BJ (cell line): Measurements from ENCODE around the gene NUF2. TPM values are rescaled to one million over a fixed set of nuclear protein-coding genes. Genes with fewer than 3 reads are reported as not detected.

Experiments used
- CTCF ChIA-PET: fragments of 350-600 bp; formaldehyde crosslinking; extraction: SDS; loops from one replicate; lab custom pipeline; 2021; ENCODE audit warnings: antibody characterized with exemption, inconsistent platforms; lab: Yijun Ruan, JAX
- POLR2A ChIA-PET: fragments of 300-600 bp; sonication (Branson Sonifier 250); formaldehyde crosslinking; extraction: SDS; loops from one replicate; lab custom pipeline; 2021; ENCODE audit warnings: antibody characterized with exemption; lab: Charles Lee
- DNase-seq: peaks from one replicate; pipeline ENCODE4 v3.0.0-alpha.2; 2011; ENCODE audit warnings: low read depth
- H3K27me3 ChIP-seq: 2 replicates; pipeline ENCODE4 v1.6.0; 2011; ENCODE audit warnings: low read length; ENCODE audit not compliant: control insufficient read depth, insufficient read depth
- H3K36me3 ChIP-seq: 2 replicates; pipeline ENCODE4 v1.5.1; 2011; ENCODE audit warnings: low read length; ENCODE audit not compliant: control insufficient read depth, insufficient read depth
- H3K4me3 ChIP-seq: 2 replicates; pipeline ENCODE4 v1.5.1; 2011; ENCODE audit warnings: low read depth, mild to moderate bottlenecking, control low read depth, low read length
- CTCF ChIP-seq: IDR thresholded peaks from 2 replicates; pipeline ENCODE4 v1.5.1; 2011; ENCODE audit warnings: low read depth, mild to moderate bottlenecking, control low read depth, inconsistent platforms, low read length, moderate library complexity; ENCODE audit not compliant: insufficient read depth
- polyA plus RNA-seq: library from polyadenylated mRNA; depleted of rRNA; stranded (reverse); fragments of >200 nt; gene quantifications from 2 replicates; pipeline ENCODE4 v1.2.3, GENCODE V29; 2011

NUF2 gene
- polyA plus RNA-seq, 1 experiment, result 5.9 TPM

GRCh38 chr1:163335216-163335615, 13.5 kb downstream of the NUF2 start:
- Histone ChIP-seq H3K4me3 (no peak overlapping the region), H3K36me3 (no peaks in the 10 kb centered on the region), H3K27me3 (no peaks in the 10 kb centered on the region)
- ChIA-PET POLR2A (no interaction called here), CTCF (interaction anchor here (1.0 kb wide), 1 partner anchor 9 kb away, joined by 3 read pairs; no protein-coding TSS in a partner anchor)
- no peak for TF ChIP-seq CTCF
- no peak for DNase-seq

GRCh38 chr1:163337631-163338030, 15.9 kb downstream of the NUF2 start:
- TF ChIP-seq CTCF, result no peak
- ChIA-PET CTCF (interaction anchor here (0.8 to 1.0 kb wide), 2 partner anchors 10 to 491 kb away, joined by 3 read pairs; no protein-coding TSS in a partner anchor), POLR2A (no interaction called here)
- no peak for DNase-seq
- no peaks in the 10 kb centered on the region for H3K36me3 ChIP-seq
- no peak overlapping the region for H3K4me3 ChIP-seq
- no peaks in the 10 kb centered on the region for H3K27me3 ChIP-seq

GRCh38 chr1:163346326-163346870, 24.6 kb downstream of the NUF2 start:
- DNase-seq, result no peak
- Histone ChIP-seq H3K4me3 (no peak overlapping the region), H3K27me3 (no peaks in the 10 kb centered on the region), H3K36me3 (no peaks in the 10 kb centered on the region)
- CTCF ChIA-PET, result no interaction called here
- POLR2A ChIA-PET, result no interaction called here
- TF ChIP-seq CTCF, result no peak

GRCh38 chr1:163347106-163347505, 25.4 kb downstream of the NUF2 start:
- Histone ChIP-seq H3K36me3 (no peaks in the 10 kb centered on the region), H3K27me3 (no peaks in the 10 kb centered on the region), H3K4me3 (no peak overlapping the region)
- ChIA-PET POLR2A (no interaction called here), CTCF (no interaction called here)
- DNase-seq, result no peak
- no peak for TF ChIP-seq CTCF

GRCh38 chr1:163351912-163352311, 30.2 kb downstream of the NUF2 start:
- no peak for DNase-seq
- ChIA-PET CTCF (no interaction called here), POLR2A (no interaction called here)
- no peak overlapping the region for H3K4me3 ChIP-seq
- no peaks in the 10 kb centered on the region for H3K27me3 ChIP-seq
- TF ChIP-seq CTCF, result no peak
- H3K36me3 ChIP-seq, result no peaks in the 10 kb centered on the region
